Ecto neural progenitor cell (in vitro differentiated cells): Measurements from ENCODE around the gene SSH2.

Experiments
- DNase-seq: peaks from one replicate; pipeline ENCODE4 v3.0.0-alpha.2; 2018; ENCODE audit warnings: low spot score

The SSH2 gene

DNA sequence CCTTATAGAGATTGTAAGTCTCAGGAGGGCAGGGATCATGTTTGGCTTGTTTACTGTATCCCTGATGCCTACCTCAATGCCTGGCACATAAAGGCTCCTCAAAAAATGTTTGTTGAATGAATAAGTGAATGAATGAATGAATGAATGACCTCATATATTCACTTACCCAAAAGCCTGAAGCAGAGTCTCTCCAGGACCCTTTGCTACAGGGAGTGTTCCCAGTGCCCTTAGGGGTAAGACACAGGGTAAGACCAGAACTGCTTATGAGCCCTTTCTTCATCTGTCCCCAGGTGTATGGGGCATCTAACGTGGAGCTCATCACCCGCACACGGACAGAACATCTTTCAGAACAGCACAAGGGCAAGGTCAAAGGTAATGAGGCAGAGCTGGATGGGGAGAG is 319.6 kb downstream of the SSH2 start:
- no peak for DNase-seq

DNA sequence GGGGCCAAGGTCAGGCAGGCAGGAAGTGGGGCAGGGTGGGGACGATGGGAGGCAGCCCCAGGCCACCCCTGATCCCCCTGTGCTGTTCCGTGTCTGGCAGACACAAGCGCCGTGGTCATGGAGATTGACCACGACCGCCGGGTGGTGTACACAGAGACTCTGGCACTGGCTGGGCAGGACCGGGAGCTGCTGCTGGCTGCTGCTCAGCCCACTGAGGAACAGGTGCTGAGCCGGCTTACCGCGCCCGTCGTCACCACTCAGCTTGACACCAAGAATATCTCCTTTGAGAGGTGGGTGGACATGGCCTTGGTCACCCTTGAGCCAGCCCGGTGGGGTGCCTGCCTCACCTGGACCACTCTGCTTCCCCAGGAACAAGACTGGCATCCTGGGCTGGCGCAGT is 321.0 kb downstream of the SSH2 start:
- no peak for DNase-seq

DNA sequence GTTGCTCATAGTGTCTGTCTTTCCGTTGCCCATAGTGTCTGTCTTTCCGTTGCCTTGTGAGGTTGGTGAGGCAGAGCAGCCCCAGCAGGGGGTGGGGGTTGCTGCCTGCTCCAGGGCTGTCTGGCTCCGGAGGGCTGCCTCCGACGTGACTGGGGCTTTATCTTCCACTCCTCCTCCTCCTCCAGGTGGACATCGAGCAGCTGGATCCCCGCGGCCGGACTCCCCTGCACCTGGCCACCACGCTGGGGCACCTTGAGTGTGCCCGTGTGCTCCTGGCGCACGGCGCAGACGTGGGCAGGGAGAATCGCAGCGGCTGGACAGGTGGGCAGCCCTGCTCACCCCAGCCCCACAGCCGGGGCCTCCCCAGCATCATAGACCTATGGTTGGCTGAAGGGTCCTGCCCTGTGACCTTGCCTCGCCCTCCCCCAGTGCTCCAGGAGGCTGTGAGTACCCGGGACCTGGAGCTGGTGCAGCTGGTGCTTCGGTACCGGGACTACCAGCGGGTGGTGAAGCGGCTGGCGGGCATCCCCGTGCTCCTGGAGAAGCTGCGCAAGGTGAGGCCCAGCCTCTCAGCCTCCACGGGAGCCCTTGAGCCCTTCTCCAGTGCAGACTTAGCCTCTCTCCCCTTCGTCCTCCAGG is 322.4 kb downstream of the SSH2 start:
- DNase-seq = no peak

GRCh38 chr17:29603109-29603674 is 326.8 kb downstream of the SSH2 start:
- no peak for DNase-seq

GRCh38 chr17:29597361-29598172 is 332.5 kb downstream of the SSH2 start:
- DNase-seq = peak; percentile 71

DNA sequence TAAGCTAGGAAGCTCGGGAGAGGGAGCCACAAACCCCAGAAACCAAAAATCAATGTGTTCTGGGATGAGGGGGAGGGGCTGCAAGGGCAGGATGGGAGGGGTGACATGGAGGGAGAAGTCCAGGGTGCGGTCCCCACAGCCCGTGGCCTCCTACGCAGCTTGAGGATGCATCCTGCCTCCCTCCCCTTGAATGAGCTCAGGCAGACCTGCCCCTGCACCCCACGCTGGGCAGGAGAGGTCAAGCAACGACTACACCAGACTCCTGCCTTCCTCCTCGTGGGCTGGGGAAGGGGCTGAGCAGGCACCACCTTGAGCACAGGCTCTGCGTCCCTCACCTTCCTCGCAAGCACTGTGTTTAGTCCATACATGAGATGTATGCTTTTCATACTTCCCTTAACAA is 333.2 kb downstream of the SSH2 start:
- peak; percentile 55 for DNase-seq

- DNase-seq = peak; percentile 50
These were observed 333.9 kb downstream of the SSH2 start for GRCh38 chr17:29595943-29596774.

DNA sequence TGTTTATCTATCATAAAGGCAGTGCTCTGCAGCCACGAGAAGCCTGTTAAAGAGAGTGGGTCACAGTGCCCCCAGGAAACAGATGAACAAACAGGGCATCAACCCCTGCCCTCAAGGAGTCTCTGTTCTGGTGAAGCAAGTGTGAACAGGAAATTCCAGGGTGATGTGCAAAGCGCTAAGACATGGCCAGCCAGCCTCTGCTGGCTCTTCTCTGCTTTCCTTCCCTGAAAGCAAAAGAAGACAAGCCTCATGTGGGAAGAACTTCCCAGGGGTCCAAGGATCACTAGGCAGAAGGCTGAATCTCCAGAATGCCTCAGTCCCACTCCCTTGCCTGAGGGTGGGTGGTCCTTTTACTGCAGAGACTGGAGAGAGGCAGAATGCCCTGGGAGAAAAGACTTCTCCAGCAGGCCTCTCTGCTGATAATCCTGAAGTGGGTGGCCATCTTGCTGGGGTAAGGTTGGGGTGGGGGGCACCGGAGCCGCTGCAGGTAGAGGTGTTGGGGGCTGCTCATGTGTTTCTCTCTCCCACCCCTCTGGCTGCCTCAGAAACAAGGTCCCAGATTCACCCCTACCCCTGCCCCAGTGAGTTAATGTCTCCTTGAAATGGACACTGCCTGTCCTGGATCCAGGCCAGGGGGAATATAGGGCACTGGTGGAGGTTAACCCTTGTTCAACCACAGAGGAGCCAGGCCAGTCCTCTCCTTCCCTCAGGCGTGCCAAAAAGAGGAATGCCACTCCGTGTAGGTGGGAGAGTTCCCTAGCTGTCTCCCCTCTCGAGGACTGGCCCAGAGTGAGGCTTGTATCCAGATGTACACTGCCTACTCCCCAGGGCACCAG is 334.7 kb downstream of the SSH2 start:
- DNase-seq = peak; percentile 52

DNA sequence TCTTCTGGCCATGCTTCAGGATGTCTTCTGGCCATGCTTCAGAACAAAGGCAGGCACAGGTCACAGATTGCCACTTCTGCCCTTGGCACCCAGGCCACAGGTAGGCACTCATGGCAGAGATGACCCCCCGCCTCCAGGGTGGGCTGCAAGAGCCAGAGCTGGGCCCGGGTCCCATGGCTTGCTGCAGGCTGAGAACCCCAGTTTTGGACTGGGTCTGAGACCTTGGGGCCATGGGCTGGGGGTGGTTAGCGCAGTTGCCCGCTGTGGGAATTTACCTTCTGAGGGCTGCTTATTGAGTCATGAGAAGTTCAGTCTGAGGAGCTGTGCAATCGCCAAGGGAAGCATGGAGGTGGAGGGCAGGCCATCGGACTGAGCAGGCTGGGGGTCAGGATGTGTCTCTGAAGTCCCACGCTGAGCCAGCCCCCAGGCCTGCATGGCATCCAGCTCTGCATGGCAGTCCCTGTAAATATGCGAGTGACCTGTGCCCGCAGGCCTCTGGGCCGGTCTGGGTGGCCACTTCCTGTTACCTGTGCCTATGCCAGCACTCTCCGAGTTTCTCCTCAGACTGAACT is 335.4 kb downstream of the SSH2 start:
- DNase-seq = no peak

GRCh38 chr17:29593591-29594518 is 336.2 kb downstream of the SSH2 start:
- DNase-seq = peak; percentile 82

DNA sequence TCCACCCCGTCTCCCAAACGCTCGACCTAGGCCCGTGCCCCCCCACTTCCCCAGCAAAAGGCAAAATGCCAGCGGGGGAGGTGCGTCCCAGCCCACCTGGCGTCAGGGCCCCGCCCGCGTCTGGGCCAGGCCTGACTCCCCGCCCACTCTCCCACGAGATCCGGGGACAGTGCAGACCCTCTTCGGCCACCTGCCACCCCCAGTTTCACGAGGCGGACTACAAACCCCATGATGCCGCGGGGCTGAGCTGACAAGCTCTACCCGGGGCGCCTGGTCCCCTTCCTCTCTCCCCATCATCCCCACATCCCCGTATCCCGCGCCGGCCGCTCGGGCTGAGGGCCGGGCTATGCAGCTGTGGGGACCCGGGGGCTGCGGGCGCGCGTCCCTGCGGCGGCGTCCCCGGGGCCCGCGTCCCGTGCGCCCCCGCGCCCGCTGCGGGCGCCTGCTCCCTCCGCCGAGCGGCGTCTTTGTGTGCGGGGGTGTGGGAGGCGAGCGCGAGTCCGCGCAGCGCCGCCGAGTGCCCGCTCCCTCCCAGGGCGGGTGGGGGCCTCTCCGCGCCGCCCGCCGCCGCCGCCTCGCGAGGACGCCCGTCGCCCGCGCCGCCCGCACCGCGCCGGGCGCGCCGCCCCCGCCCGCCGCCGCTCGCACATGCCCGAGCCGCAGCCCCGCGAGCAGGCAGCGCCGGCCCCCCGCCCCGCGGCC is 337.0 kb downstream of the SSH2 start, which contains the start of gene ANKRD13B:
ANKRD13B (plus strand) TSS at position 283 of the 702 bp plus-strand sequence. CDS start 490 bp downstream, outside the sequence.
- DNase-seq = peak; percentile 82

- peak; percentile 99 for DNase-seq
These were observed 338.1 kb downstream of the SSH2 start for GRCh38 chr17:29591737-29592608.

GRCh38 chr17:29591146-29591736 is 338.8 kb downstream of the SSH2 start:
- DNase-seq = peak; percentile 85

GRCh38 chr17:29590411-29591145 is 339.4 kb downstream of the SSH2 start:
- DNase-seq = peak; percentile 69

DNA sequence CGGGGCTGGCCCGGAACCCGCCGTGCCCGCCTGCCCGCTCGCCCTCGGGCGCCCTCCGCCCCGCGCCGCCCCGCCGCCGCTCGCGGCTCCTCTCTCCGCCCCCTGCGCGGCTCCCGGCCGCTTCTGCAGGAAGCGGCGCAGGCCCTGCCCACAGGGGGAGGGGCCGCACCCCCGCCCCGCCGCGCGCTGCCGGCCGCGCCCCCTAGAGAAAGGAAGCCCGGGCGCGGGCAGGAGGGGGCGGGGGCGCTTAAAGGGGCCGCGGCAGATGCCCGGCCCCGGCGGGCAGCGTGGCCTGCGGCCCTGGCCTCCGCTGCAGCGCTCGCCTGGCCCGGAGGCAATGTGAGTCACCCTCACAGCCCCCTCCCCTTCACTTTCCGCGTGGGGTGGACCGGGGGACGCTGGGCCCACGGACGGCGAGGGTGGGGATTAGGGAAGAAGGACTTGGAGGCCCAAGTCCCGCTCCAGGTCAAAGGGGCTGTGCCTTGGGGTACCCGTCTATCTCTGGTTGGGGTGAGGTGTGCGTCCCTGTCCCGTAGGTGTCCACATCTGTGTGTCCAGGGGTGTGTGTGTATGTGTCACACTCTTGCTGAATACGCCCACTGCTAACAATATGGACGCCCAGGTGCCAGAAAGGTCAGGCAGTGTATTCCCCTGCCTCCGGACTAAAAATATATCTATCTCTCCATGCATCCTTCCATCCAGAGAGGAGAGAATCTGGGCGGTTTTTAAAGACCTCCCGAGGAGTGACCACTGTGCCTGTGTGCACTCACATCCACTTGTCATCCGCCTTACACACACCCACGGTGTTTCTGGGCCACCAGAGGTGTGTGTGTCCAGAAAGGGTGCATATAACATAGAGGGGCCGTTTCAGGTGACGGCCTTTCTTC is 340.3 kb downstream of the SSH2 start, which contains the start of gene GIT1:
GIT1 (minus strand) TSS at position 125 of the 887 bp plus-strand sequence. CDS start 270 bp downstream, outside the sequence.
- peak; percentile 93 for DNase-seq
